Measurements from ENCODE around the gene TMEM125.
A peak's percentile ranks its signal among the peaks of the same experiment; 100 is the strongest.

Gene TMEM125

DNA sequence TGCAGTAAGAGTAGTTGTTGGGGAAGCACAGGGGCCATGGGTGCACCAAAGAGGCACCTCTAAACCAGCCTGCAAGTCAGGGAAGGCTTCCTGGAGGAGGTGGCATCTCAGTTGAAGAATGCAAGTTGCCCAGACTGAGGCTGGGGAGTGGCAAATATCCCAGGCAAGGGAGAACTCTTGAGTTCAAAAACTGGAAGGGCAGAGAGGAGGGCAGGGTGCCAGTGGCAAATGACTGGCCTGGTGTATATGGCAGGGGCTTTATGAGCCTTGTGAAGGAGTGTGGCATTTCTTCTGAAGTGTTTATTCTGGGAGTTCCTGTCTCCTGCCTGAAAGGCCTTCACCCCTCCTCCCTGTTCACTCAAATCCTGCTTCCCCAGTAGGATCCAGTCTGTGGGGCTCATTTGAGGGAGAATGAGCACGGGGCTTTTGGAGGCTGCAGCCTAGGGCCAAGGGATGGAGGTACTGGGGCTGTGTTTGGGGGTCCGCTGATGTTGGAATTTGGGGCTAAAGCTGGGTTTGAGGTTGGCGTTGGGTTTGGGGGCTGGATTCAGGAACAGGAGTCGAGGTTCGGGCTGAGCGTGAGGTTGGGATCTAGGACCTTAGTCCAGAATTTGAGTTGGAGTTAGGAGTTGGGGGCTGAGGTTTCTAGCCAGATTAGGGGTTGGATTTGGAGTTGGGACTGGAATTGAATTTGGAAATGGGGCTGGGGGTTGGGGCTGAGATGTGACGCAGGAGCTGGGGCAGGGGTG is at the start of gene TMEM125:
TMEM125 (plus strand) TSS at position 357 of the 749 bp plus-strand sequence. CDS start 2,740 bp downstream, outside the sequence.
- peak within 1 kb of the TSS; percentile 61 for H3K4me3 Mint-ChIP-seq
- peaks cover 16% of the 10 kb centered on the region for H3K27me3 Mint-ChIP-seq
- DNase-seq (ENCODE audit: low spot score in 2 of 2) (no peak), ATAC-seq (ENCODE audit: low read depth) (no peak)
- no peak within 1 kb of the TSS for H3K27ac Mint-ChIP-seq
- H3K36me3 Mint-ChIP-seq, result no peaks in the 10 kb centered on the region
- H3K4me1 Mint-ChIP-seq, result peaks cover 14% of the 10 kb centered on the region
- no peaks in the 10 kb centered on the region for H3K9me3 Mint-ChIP-seq

DNA sequence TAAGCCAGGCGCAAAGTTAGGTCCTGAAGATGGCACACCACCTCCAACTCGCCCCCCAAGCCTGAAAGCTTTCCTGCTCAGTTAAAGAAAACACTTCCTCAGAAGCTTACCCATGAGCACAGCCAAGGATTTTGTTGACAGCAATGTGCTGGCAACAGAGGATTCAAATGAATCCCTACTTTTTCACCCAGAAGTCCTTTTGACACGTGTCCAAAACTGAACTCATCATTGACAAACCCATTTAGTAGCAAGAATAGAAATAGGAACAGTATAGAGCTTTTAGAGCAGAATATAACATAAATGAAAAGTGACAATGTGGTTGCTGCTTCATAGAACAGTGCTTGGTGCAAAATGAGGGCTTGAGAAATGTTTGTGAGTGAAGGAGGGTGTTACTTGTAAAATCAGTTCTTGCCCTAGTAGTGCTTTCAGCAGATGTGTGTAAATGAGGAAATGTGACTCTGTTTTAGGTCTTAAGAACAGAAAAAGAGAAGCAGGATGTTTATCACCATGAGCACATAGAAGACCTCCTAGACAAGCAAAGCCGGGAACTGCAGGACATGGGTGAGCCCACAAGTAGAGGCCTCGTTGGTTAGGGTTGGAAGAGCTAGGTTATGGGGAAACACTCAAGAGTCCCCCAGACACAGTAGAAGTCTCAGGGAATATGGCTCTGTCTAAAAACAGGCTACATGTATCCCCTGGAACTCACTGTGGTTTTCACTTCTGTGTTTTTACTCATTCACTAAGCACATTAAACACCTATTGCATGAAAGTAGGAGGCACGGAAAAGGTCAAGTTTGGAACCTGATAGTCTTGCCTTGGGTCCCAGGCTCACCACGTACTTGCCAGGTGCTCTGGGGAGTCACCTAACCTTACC is 48.6 kb upstream of the TMEM125 start:
- no peaks in the 10 kb centered on the region for H3K27me3 Mint-ChIP-seq
- H3K9me3 Mint-ChIP-seq, result no peaks in the 10 kb centered on the region
- H3K27ac Mint-ChIP-seq, result peak overlapping the region; percentile 92
- peaks cover 15% of the 10 kb centered on the region for H3K4me1 Mint-ChIP-seq
- H3K36me3 Mint-ChIP-seq, result no peaks in the 10 kb centered on the region
- DNase-seq (ENCODE audit: low spot score in 2 of 2) (peak in 1 of 2 donors; percentile 31), ATAC-seq (ENCODE audit: low read depth) (peak; percentile 98)
- peak overlapping the region; percentile 72 for H3K4me3 Mint-ChIP-seq

DNA sequence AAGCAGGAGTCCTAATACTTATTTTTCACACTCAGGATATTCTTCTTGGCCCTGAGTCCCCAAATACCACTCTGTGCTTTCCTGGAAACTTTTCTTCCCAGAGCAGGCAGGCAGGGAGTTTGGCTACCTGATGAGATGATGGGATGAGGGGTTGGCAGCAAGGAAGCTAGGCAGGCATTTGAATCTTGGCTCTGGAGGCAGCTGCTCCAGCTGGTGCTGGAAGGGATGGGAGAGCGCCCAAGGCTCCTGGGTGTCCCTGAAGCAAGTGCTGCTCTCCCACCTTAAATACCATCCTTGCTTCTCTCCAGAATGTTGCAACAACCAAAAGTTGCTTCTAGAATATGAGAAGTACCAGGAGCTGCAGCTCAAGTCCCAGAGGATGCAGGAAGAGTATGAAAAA is 48.0 kb upstream of the TMEM125 start:
- Mint-ChIP-seq H3K27ac (peak overlapping the region; percentile 92), H3K9me3 (no peaks in the 10 kb centered on the region)
- DNase-seq (ENCODE audit: low spot score in 2 of 2), result no peak

DNA sequence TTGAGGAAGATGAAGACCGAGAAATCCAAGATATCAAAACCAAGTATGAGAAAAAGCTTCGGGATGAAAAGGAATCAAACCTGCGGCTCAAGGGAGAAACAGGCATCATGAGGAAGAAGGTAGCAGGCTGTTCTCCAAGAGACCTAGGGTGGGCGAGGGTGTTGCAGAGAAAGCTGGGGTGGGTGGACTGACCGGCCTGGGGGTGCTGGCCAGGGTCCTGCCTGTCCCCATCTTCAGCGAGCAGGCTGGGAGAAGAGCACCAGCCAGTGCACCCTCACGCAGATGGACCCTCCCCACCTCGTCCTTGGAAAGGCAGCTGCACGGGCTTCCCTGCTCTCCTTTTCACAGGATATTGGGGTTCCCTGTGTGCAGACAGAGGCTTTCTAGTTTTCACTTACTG is 46.9 kb upstream of the TMEM125 start:
- Mint-ChIP-seq H3K27ac (no peak overlapping the region), H3K27me3 (no peaks in the 10 kb centered on the region), H3K4me1 (peaks cover 24% of the 10 kb centered on the region), H3K4me3 (no peak overlapping the region), H3K9me3 (no peaks in the 10 kb centered on the region), H3K36me3 (no peaks in the 10 kb centered on the region)
- no peak for ATAC-seq (ENCODE audit: low read depth)
- no peak for DNase-seq (ENCODE audit: low spot score in 2 of 2)

More for the DNA sequence above, 48.0 kb upstream of the TMEM125 start:
- no peak for ATAC-seq (ENCODE audit: low read depth)
- Mint-ChIP-seq H3K4me3 (peak overlapping the region; percentile 72), H3K36me3 (no peaks in the 10 kb centered on the region), H3K4me1 (peaks cover 17% of the 10 kb centered on the region), H3K27me3 (no peaks in the 10 kb centered on the region)

DNA sequence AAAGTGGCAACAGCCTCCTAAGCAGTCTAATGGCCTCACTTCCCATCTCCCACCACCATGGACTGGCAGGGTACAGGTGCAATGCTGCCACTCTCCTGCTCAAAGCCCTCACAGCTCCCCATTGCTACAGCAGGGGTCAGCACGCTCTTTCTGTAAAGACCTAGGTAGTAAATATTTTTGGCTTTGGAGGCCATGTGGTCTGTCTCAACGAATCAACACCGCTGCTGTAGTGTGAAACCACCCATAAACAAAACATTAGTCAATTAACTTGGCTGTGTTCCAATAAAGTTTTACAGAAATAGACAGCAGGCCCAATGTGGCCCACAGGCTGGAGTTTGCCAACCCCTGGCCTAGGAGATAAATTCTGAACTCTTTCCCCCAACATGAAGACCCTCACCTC is 44.6 kb upstream of the TMEM125 start:
- ATAC-seq (ENCODE audit: low read depth), result no peak
- Mint-ChIP-seq H3K36me3 (no peaks in the 10 kb centered on the region), H3K27ac (no peak overlapping the region), H3K27me3 (no peaks in the 10 kb centered on the region), H3K4me3 (no peak overlapping the region), H3K4me1 (peaks cover 26% of the 10 kb centered on the region), H3K9me3 (no peaks in the 10 kb centered on the region)
- no peak for DNase-seq (ENCODE audit: low spot score in 2 of 2)

DNA sequence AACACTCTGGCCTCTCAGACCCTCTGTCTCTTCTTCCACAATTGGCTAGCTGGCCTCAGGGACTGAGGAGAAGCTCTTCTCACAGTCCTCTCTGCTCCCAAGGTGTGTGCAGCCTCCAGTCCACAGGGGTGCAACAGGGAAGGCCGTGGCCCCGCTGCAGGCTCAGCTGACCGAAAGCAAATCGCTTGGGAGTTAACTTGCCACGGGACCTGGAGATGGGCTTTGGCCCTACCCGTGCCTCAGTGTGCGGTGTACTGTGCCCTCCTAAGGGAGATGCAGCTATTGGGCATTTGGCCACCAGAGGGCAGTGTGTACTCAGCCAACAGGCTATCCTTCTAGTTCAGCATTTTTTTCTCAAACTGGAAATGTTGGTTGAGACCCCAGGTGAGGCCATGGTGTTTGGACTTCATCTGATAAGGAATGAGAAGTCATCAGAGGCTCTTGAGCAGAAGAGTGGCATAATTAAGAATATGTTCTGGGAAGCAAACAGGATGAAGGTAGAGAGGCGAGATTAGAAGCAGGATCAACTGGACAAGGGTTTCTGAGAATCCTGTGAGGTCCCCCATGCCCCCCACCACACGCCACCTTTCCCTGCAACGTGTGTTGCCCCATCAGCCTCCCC is 42.5 kb upstream of the TMEM125 start:
- ATAC-seq (ENCODE audit: low read depth) (peak; percentile 96), DNase-seq (ENCODE audit: low spot score in 2 of 2) (peak; percentile 83 to 93)
- no peaks in the 10 kb centered on the region for H3K27me3 Mint-ChIP-seq
- no peak overlapping the region for H3K4me3 Mint-ChIP-seq
- peak overlapping the region; percentile 33 for H3K27ac Mint-ChIP-seq
- H3K4me1 Mint-ChIP-seq, result peaks cover 15% of the 10 kb centered on the region
- H3K9me3 Mint-ChIP-seq, result no peaks in the 10 kb centered on the region
- no peaks in the 10 kb centered on the region for H3K36me3 Mint-ChIP-seq

DNA sequence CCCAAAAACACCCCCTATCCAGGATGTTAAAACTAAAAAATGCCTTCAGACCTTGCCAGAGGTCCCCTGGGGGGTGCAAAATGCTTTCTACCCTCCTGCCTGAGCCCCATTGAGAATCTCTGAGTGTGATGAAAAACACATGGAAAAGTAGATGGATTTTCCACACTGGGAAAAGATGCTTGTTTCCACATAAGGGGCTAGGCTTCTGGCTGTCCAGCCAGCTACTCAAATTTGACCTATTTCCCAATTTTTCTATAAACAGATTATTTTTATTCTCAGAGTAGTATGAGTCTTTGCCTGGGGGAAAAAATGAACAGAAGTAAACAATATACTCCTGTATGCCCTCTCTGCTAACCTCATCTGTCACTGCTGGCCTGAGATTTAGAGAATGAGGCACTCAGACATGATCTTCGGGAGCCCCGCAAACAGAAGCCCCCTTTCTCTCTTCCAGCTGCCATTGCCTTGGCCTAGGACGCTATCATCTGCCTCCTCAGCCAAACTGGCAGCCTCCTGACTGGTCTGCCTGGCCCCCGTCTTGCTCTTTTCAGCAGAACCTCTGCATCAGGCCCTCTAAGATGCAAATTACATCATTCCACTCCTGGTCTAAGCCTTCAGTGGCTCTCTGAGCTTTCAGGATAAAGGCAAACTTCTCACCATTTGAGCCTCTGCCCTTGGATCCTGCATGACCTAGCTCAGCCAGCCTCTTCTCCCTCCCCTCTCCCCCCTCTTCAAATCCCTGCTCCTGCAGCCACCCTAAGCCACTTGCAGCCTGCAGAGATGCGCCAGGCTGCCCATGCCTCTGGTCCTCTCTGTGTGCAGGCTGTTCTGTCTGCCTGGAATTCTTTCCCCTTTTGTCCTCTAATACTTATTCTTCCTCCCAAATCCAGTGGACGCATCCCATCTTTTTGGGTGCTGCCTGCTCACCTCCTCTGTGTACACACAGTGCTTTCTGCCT is 39.7 kb upstream of the TMEM125 start:
- DNase-seq (ENCODE audit: low spot score in 2 of 2) (no peak), ATAC-seq (ENCODE audit: low read depth) (no peak)
- H3K9me3 Mint-ChIP-seq, result no peaks in the 10 kb centered on the region
- H3K27me3 Mint-ChIP-seq, result no peaks in the 10 kb centered on the region
- no peak overlapping the region for H3K4me3 Mint-ChIP-seq
- peaks cover 13% of the 10 kb centered on the region for H3K4me1 Mint-ChIP-seq
- no peak overlapping the region for H3K27ac Mint-ChIP-seq
- H3K36me3 Mint-ChIP-seq, result no peaks in the 10 kb centered on the region

DNA sequence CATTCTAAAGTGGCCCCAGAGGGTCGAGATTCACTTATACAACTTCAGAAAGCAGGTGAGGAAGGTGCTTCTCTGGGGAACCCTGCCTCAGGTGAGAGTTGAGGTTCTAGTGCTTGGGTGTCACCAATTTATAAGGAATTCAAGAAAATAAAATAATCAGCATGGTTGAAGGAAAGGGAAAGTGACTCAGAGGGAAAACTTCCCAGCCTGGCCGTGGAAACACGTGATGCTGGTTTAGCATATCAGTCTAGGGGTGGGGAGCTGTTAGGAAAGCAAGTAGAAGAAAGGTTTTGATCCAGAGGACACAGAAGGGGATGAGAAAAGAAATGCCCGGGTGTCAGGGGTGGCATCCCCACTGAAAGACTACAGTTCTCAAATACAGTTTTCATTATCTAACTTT is 37.7 kb upstream of the TMEM125 start:
- Mint-ChIP-seq H3K27ac (no peak overlapping the region), H3K4me1 (peaks cover 11% of the 10 kb centered on the region), H3K27me3 (no peaks in the 10 kb centered on the region), H3K4me3 (no peak overlapping the region), H3K36me3 (no peaks in the 10 kb centered on the region), H3K9me3 (no peaks in the 10 kb centered on the region)
- DNase-seq (ENCODE audit: low spot score in 2 of 2), result no peak
- no peak for ATAC-seq (ENCODE audit: low read depth)

DNA sequence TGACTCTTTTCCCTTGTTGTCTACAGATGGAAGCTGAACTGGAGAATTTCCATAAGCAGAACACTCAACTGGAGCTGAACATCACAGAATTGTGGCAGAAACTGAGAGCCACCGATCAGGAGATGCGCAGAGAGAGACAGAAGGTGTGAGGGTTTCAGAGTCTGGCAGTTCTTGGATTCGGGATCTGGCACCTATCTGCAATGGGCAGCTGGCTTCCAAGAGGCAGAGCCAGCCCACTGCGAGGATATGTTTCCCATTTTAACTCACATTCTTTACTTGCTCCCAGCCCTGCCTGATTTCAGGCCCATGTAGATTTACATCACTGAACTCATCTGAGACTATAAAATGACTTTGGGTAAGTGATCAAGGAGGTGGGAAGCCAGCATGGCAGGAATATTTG is 37.3 kb upstream of the TMEM125 start:
- H3K27me3 Mint-ChIP-seq, result no peaks in the 10 kb centered on the region
- H3K36me3 Mint-ChIP-seq, result no peaks in the 10 kb centered on the region
- DNase-seq (ENCODE audit: low spot score in 2 of 2) (no peak), ATAC-seq (ENCODE audit: low read depth) (no peak)
- H3K9me3 Mint-ChIP-seq, result no peaks in the 10 kb centered on the region
- H3K4me1 Mint-ChIP-seq, result peaks cover 9% of the 10 kb centered on the region
- no peak overlapping the region for H3K4me3 Mint-ChIP-seq
- no peak overlapping the region for H3K27ac Mint-ChIP-seq

DNA sequence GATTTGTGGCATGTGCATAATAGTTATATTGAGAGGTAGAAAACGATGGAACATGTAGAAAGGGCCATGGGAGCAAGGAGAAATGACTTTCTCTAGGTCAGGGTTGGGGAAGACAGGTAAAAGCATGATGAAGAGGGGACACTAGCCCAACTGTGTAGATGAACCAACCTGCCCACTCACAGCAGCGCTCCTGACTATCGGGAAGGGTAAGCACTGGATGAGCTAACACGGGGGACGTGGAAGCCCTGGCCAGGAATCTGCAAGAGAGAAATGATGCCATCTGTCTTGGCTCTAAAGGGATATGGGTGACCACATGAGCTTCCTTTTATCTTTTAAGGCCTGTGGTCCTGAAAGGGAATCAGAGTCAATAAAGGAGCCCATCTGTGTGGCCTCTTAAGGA is 36.2 kb upstream of the TMEM125 start:
- DNase-seq (ENCODE audit: low spot score in 2 of 2) (no peak), ATAC-seq (ENCODE audit: low read depth) (no peak)
- no peak overlapping the region for H3K27ac Mint-ChIP-seq
- H3K36me3 Mint-ChIP-seq, result no peaks in the 10 kb centered on the region
- H3K27me3 Mint-ChIP-seq, result no peaks in the 10 kb centered on the region
- H3K4me1 Mint-ChIP-seq, result peaks cover 13% of the 10 kb centered on the region
- no peaks in the 10 kb centered on the region for H3K9me3 Mint-ChIP-seq
- no peak overlapping the region for H3K4me3 Mint-ChIP-seq

DNA sequence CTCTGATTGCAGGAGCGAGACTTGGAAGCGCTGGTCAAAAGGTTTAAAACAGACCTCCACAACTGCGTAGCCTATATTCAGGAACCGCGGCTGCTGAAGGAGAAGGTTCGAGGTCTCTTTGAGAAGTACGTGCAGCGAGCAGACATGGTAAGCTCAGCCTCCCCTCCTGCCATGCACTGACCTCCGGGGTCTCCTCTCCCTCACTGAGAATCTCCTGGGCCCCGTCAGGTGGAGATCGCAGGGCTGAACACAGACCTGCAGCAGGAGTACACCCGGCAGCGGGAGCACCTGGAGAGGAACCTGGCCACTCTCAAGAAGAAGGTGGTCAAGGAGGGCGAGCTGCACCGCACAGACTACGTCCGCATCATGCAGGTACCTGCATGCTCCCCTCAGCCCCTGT is 35.5 kb upstream of the TMEM125 start:
- no peak overlapping the region for H3K27ac Mint-ChIP-seq
- H3K9me3 Mint-ChIP-seq, result no peaks in the 10 kb centered on the region
- H3K27me3 Mint-ChIP-seq, result no peaks in the 10 kb centered on the region
- DNase-seq (ENCODE audit: low spot score in 2 of 2), result no peak
- H3K4me1 Mint-ChIP-seq, result peaks cover 19% of the 10 kb centered on the region
- H3K36me3 Mint-ChIP-seq, result no peaks in the 10 kb centered on the region
- no peak for ATAC-seq (ENCODE audit: low read depth)
- H3K4me3 Mint-ChIP-seq, result no peak overlapping the region

DNA sequence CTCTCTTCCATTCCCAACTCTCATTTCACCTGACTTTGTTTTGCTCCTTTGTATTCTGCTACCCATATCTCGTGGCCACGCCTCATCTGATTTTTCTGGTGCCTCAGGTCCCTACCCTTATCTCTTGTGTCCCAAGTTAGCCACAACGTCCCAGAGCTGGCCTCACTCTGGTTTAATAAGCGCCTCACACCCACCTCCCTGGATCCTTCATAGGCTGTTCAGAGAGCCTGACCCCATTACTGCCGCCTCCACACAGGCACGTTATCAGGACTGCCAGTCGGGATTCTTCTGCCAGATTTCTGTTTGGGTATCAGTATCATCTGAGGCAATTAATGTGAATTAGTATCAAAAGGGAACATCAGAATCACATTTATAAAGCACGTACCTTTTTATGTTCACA is 34.7 kb upstream of the TMEM125 start:
- Mint-ChIP-seq H3K27ac (no peak overlapping the region), H3K36me3 (no peaks in the 10 kb centered on the region), H3K27me3 (no peaks in the 10 kb centered on the region), H3K9me3 (no peaks in the 10 kb centered on the region), H3K4me3 (no peak overlapping the region), H3K4me1 (peaks cover 25% of the 10 kb centered on the region)
- DNase-seq (ENCODE audit: low spot score in 2 of 2), result no peak
- ATAC-seq (ENCODE audit: low read depth), result no peak

DNA sequence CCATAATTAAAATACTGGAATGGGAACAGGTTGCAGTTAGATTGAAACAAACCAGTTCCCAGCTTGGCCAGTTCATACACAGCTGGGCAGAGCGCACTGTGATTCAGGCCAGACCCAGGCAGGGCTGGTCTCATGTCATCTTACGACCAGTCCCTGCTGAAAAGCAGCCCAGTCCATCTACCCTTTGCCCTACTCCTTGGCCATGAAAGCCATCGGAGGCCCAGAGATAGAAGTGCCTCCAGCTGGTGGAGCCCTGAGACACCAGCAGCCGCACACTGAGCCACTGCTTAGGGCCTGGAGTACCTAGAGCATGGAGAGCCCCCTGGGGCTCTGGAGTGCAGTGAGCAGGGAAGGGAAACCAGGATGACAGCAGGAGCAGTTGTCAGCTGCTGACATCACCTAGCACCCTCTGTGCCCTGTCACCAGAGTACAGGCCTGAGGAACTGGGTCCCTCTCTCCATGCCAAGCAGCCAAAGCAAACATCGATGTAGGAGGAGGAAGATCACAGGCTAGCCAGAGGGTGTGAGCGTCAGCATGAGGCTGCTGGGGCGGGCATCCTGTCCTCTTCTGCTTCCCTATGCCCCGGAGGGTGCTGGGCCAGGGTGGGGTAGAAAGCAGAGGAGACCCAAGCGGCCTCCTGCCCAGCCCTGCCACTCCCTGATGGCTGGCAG is 34.2 kb upstream of the TMEM125 start:
- no peaks in the 10 kb centered on the region for H3K27me3 Mint-ChIP-seq

More for the DNA sequence above, 34.2 kb upstream of the TMEM125 start:
- H3K4me1 Mint-ChIP-seq, result peaks cover 30% of the 10 kb centered on the region
- H3K36me3 Mint-ChIP-seq, result no peaks in the 10 kb centered on the region
- H3K27ac Mint-ChIP-seq, result no peak overlapping the region
- DNase-seq (ENCODE audit: low spot score in 2 of 2) (no peak), ATAC-seq (ENCODE audit: low read depth) (no peak)
- H3K4me3 Mint-ChIP-seq, result no peak overlapping the region
- H3K9me3 Mint-ChIP-seq, result no peaks in the 10 kb centered on the region
